ENCODE results near the gene CEMIP. TPM values are rescaled to one million over a fixed set of nuclear protein-coding genes. Genes with fewer than 3 reads are reported as not detected.

The CEMIP gene
- total RNA-seq, 6 experiments from 2014 or later = 0.64 to 0.74 TPM; not detected in 4

- DNase-seq = no peak
- no peaks in the 10 kb centered on the region for H3K9me3 ChIP-seq
- ATAC-seq = no peak
- WGBS (ENCODE audit: insufficient coverage, low coverage, low lambda C conversion rate, missing lambda C conversion rate) = 86% methylated on average over 5 of the region's 6 CpGs
- intact Hi-C loops (cut with DNase I) = no loop called here
- no peaks in the 10 kb centered on the region for H3K36me3 ChIP-seq
- TF ChIP-seq POLR2A (IDR thresholded peaks at IDR 0.05) (no peak), CTCF (IDR thresholded peaks at IDR 0.05) (no peak)
- no peak overlapping the region for H3K4me3 ChIP-seq
- no peak overlapping the region for H3K27ac ChIP-seq
- peaks cover 0 to 11% (median 4%) of the 10 kb centered on the region in 4 donors for H3K4me1 ChIP-seq
- H3K27me3 ChIP-seq = no peaks in the 10 kb centered on the region
Observed at GRCh38 chr15:80854104-80854503, 74.9 kb downstream of the CEMIP start.

GRCh38 chr15:80855206-80855605 lies 76.0 kb downstream of the CEMIP start:
- no peaks in the 10 kb centered on the region for H3K36me3 ChIP-seq
- no peak overlapping the region for H3K27ac ChIP-seq
- no peaks in the 10 kb centered on the region for H3K9me3 ChIP-seq
- TF ChIP-seq POLR2A (IDR thresholded peaks at IDR 0.05) (no peak), CTCF (IDR thresholded peaks at IDR 0.05) (no peak)
- no peaks in the 10 kb centered on the region for H3K27me3 ChIP-seq
- 76% methylated on average over 3 of the region's 4 CpGs for WGBS (ENCODE audit: insufficient coverage, low coverage, low lambda C conversion rate, missing lambda C conversion rate)
- H3K4me1 ChIP-seq = peaks cover 0 to 11% (median 4%) of the 10 kb centered on the region in 4 donors
- no peak overlapping the region for H3K4me3 ChIP-seq
- ATAC-seq (no peak), DNase-seq (no peak)
- intact Hi-C loops (cut with DNase I) = no loop called here

- intact Hi-C loops (cut with DNase I) = no loop called here
- TF ChIP-seq CTCF (IDR thresholded peaks at IDR 0.05) (no peak), POLR2A (IDR thresholded peaks at IDR 0.05) (no peak)
- no peak for ATAC-seq
- WGBS (ENCODE audit: insufficient coverage, low coverage, low lambda C conversion rate, missing lambda C conversion rate) = 60% methylated on average over 2 of the region's 2 CpGs
- Histone ChIP-seq H3K36me3 (no peaks in the 10 kb centered on the region), H3K4me3 (no peak overlapping the region), H3K4me1 (peaks cover 0 to 11% (median 4%) of the 10 kb centered on the region in 4 donors), H3K27me3 (no peaks in the 10 kb centered on the region), H3K9me3 (no peaks in the 10 kb centered on the region), H3K27ac (no peak overlapping the region)
- no peak for DNase-seq
Observed at GRCh38 chr15:80856400-80856799, 77.2 kb downstream of the CEMIP start.

- Histone ChIP-seq H3K27ac (no peak overlapping the region), H3K27me3 (no peaks in the 10 kb centered on the region), H3K9me3 (no peaks in the 10 kb centered on the region), H3K4me3 (no peak overlapping the region), H3K36me3 (no peaks in the 10 kb centered on the region), H3K4me1 (peaks cover 0 to 11% (median 4%) of the 10 kb centered on the region in 4 donors)
- 29% methylated on average over 7 of the region's 8 CpGs for WGBS (ENCODE audit: insufficient coverage, low coverage, low lambda C conversion rate, missing lambda C conversion rate)
- intact Hi-C loops (cut with DNase I) = no loop called here
- no peak for TF ChIP-seq CTCF (IDR thresholded peaks at IDR 0.05)
- TF ChIP-seq POLR2A (IDR thresholded peaks at IDR 0.05) = no peak
- peak; percentile 81 to 85 (median 84) for DNase-seq
- ATAC-seq = peak; percentile 97 to 99 (median 98)
Observed at GRCh38 chr15:80856809-80857377, 77.7 kb downstream of the CEMIP start.
